ENCODE data around the gene APOBEC4.

- TF ChIP-seq CTCF (IDR thresholded peaks at IDR 0.05) (no peak), EP300 (IDR thresholded peaks at IDR 0.05) (no peak), POLR2A (IDR thresholded peaks at IDR 0.05) (no peak), POLR2AphosphoS5 (IDR thresholded peaks at IDR 0.05) (no peak)
These were observed 18.0 kb downstream of the APOBEC4 start for GRCh38 chr1:183635099-183635605.

Measured in gastroesophageal sphincter (tissue), 3 donors.